ENCODE results near the gene EPYC.

Gene EPYC

GRCh38 chr12:90953956-90954421 is 50.8 kb downstream of the EPYC start:
- ATAC-seq: no peak

DNA sequence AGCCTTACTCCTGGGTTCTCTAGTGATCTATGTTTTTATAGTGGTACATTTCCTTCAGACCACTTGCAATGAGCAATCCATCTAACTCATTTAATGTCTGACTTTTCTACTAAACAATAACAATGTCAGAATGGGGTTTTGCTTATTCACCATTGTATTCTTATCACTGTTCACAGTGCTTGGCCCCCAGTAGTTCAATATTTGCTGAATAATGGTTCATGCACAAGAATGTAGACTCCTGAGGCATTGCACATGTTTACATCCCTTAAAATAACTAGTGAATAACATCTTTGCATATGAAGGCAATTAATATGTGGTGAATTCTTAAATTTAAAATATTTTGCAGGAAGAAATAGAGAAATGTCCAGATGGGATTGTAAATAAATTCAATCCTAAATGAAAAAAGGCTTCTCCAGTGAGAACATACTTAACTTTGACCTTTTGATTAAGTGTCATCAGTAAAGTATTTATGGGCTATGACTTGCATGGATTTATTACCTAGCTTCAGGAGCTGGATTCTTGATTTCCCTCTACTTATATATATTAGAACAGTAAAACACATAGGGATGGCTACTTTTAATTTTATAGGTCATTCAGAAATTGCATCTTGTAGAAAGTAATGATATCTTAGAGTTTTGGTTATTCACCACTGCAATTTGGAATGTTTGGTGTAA is 53.2 kb downstream of the EPYC start:
- ATAC-seq: no peak
- no peak for TF ChIP-seq CSDC2 (CRISPR knock-in tag; IDR thresholded peaks at IDR 0.05)
- no peak for TF ChIP-seq BACH2 (CRISPR knock-in tag; IDR thresholded peaks at IDR 0.05; ENCODE audit: borderline replicate concordance)
- TF ChIP-seq POU6F1 (CRISPR knock-in tag; IDR thresholded peaks at IDR 0.05; ENCODE audit: borderline replicate concordance, low read depth): no peak
- TF ChIP-seq ZC3H10 (CRISPR knock-in tag; IDR thresholded peaks at IDR 0.05): no peak
- no peak for TF ChIP-seq ZNF70 (CRISPR knock-in tag; IDR thresholded peaks at IDR 0.05)
- TF ChIP-seq, protein P1, sequence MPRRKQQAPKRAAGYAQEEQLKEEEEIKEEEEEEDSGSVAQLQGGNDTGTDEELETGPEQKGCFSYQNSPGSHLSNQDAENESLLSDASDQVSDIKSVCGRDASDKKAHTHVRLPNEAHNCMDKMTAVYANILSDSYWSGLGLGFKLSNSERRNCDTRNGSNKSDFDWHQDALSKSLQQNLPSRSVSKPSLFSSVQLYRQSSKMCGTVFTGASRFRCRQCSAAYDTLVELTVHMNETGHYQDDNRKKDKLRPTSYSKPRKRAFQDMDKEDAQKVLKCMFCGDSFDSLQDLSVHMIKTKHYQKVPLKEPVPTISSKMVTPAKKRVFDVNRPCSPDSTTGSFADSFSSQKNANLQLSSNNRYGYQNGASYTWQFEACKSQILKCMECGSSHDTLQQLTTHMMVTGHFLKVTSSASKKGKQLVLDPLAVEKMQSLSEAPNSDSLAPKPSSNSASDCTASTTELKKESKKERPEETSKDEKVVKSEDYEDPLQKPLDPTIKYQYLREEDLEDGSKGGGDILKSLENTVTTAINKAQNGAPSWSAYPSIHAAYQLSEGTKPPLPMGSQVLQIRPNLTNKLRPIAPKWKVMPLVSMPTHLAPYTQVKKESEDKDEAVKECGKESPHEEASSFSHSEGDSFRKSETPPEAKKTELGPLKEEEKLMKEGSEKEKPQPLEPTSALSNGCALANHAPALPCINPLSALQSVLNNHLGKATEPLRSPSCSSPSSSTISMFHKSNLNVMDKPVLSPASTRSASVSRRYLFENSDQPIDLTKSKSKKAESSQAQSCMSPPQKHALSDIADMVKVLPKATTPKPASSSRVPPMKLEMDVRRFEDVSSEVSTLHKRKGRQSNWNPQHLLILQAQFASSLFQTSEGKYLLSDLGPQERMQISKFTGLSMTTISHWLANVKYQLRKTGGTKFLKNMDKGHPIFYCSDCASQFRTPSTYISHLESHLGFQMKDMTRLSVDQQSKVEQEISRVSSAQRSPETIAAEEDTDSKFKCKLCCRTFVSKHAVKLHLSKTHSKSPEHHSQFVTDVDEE (CRISPR knock-in tag; IDR thresholded peaks at IDR 0.05): no peak
- no peak for TF ChIP-seq GLIS3 (CRISPR knock-in tag; IDR thresholded peaks at IDR 0.05)

More at GRCh38 chr12:90953956-90954421, 50.8 kb downstream of the EPYC start:
- TF ChIP-seq ISL1 (CRISPR knock-in tag; IDR thresholded peaks at IDR 0.05): no peak
- TF ChIP-seq TCF4 (CRISPR knock-in tag; IDR thresholded peaks at IDR 0.05; ENCODE audit: borderline replicate concordance): no peak
- no peak for TF ChIP-seq ARNTL (CRISPR knock-in tag; IDR thresholded peaks at IDR 0.05; ENCODE audit: borderline replicate concordance, low read depth)
- no peak for TF ChIP-seq SNAI2 (CRISPR knock-in tag; IDR thresholded peaks at IDR 0.05)
- TF ChIP-seq CSRNP3 (CRISPR knock-in tag; IDR thresholded peaks at IDR 0.05): no peak
- TF ChIP-seq PPARA (CRISPR knock-in tag; IDR thresholded peaks at IDR 0.05; ENCODE audit: borderline replicate concordance): no peak
- TF ChIP-seq TOX (CRISPR knock-in tag; IDR thresholded peaks at IDR 0.05; ENCODE audit: borderline replicate concordance): no peak

- no peak for ATAC-seq
- TF ChIP-seq PPARA (CRISPR knock-in tag; IDR thresholded peaks at IDR 0.05; ENCODE audit: borderline replicate concordance) (no peak), BACH2 (CRISPR knock-in tag; IDR thresholded peaks at IDR 0.05; ENCODE audit: borderline replicate concordance) (no peak), ZFP3 (CRISPR knock-in tag; IDR thresholded peaks at IDR 0.05) (no peak), PATZ1 (CRISPR knock-in tag; IDR thresholded peaks at IDR 0.05; ENCODE audit: borderline replicate concordance) (no peak), ARNTL (CRISPR knock-in tag; IDR thresholded peaks at IDR 0.05; ENCODE audit: borderline replicate concordance, low read depth) (no peak), CSDC2 (CRISPR knock-in tag; IDR thresholded peaks at IDR 0.05) (no peak), ESRRG (CRISPR knock-in tag; IDR thresholded peaks at IDR 0.05) (no peak), TOX (CRISPR knock-in tag; IDR thresholded peaks at IDR 0.05; ENCODE audit: borderline replicate concordance) (no peak), ZC3H10 (CRISPR knock-in tag; IDR thresholded peaks at IDR 0.05) (no peak), RARB (CRISPR knock-in tag; IDR thresholded peaks at IDR 0.05) (no peak), SNAI2 (CRISPR knock-in tag; IDR thresholded peaks at IDR 0.05) (no peak), POU6F1 (CRISPR knock-in tag; IDR thresholded peaks at IDR 0.05; ENCODE audit: borderline replicate concordance, low read depth) (no peak), OSR1 (CRISPR knock-in tag; IDR thresholded peaks at IDR 0.05) (no peak), ZNF70 (CRISPR knock-in tag; IDR thresholded peaks at IDR 0.05) (no peak), ZNF8 (CRISPR knock-in tag; IDR thresholded peaks at IDR 0.05) (no peak), ISL1 (CRISPR knock-in tag; IDR thresholded peaks at IDR 0.05) (no peak), ZFP30 (CRISPR knock-in tag; IDR thresholded peaks at IDR 0.05) (no peak)
- TF ChIP-seq, protein P2, sequence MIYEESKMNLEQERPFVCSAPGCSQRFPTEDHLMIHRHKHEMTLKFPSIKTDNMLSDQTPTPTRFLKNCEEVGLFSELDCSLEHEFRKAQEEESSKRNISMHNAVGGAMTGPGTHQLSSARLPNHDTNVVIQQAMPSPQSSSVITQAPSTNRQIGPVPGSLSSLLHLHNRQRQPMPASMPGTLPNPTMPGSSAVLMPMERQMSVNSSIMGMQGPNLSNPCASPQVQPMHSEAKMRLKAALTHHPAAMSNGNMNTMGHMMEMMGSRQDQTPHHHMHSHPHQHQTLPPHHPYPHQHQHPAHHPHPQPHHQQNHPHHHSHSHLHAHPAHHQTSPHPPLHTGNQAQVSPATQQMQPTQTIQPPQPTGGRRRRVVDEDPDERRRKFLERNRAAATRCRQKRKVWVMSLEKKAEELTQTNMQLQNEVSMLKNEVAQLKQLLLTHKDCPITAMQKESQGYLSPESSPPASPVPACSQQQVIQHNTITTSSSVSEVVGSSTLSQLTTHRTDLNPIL (CRISPR knock-in tag; IDR thresholded peaks at IDR 0.05; ENCODE audit: low read depth): no peak
- TF ChIP-seq, protein P1 (CRISPR knock-in tag; IDR thresholded peaks at IDR 0.05): no peak
Observed at GRCh38 chr12:90947869-90948268, 56.9 kb downstream of the EPYC start.

Measured in SK-N-SH treated with all-trans-retinoic acid at 6 μM for 48 hours (cell line).